ENCODE measurements around the gene GLYAT. TPM values are rescaled to one million over a fixed set of nuclear protein-coding genes. Genes with fewer than 3 reads are reported as not detected.
"Not testable (repeated sequence)": the region's sequence is repeated elsewhere in the genome, so short reads cannot be mapped to it uniquely, and the experiment has no call there.

Gene GLYAT
- total RNA-seq, 1 donor from 2014 or later: not detected

GRCh38 chr11:58677536-58677935 lies 54.2 kb downstream of the GLYAT start:
- DNase-seq: peak; percentile 21
- intact Hi-C loops (cut with micrococcal nuclease): loop anchor here (5.0 kb wide), 1 partner anchor 380 kb away; no protein-coding TSS in a partner anchor
- peaks cover 11% of the 10 kb centered on the region for H3K27me3 Mint-ChIP-seq
- not testable (repeated sequence) for H3K27ac Mint-ChIP-seq; H3K9me3 Mint-ChIP-seq; H3K36me3 Mint-ChIP-seq (ENCODE audit: low read depth); H3K4me3 Mint-ChIP-seq; H3K4me1 Mint-ChIP-seq

GRCh38 chr11:58676563-58677135 lies 55.1 kb downstream of the GLYAT start:
- H3K9me3 Mint-ChIP-seq: no peaks in the 10 kb centered on the region
- H3K27ac Mint-ChIP-seq: no peak overlapping the region
- H3K4me3 Mint-ChIP-seq: no peak overlapping the region
- intact Hi-C loops (cut with micrococcal nuclease): loop anchor here (5.0 kb wide), 1 partner anchor 381 kb away; no protein-coding TSS in a partner anchor
- H3K36me3 Mint-ChIP-seq (ENCODE audit: low read depth): no peaks in the 10 kb centered on the region
- peak; percentile 21 for DNase-seq
- peaks cover 9% of the 10 kb centered on the region for H3K27me3 Mint-ChIP-seq
- H3K4me1 Mint-ChIP-seq: no peaks in the 10 kb centered on the region

- intact Hi-C loops (cut with micrococcal nuclease): loop anchor here (2.0 to 5.0 kb wide), 4 partner anchors 21 to 382 kb away; no protein-coding TSS in a partner anchor
- Mint-ChIP-seq H3K4me1 (no peaks in the 10 kb centered on the region), H3K9me3 (no peaks in the 10 kb centered on the region), H3K27me3 (peaks cover 7% of the 10 kb centered on the region), H3K4me3 (no peak overlapping the region), H3K27ac (no peak overlapping the region), H3K36me3 (ENCODE audit: low read depth) (no peaks in the 10 kb centered on the region)
- peak; percentile 91 for DNase-seq
Measured at GRCh38 chr11:58675334-58676155, 56.2 kb downstream of the GLYAT start.

GRCh38 chr11:58674609-58675008 lies 57.1 kb downstream of the GLYAT start:
- H3K27ac Mint-ChIP-seq: no peak overlapping the region
- H3K4me1 Mint-ChIP-seq: no peaks in the 10 kb centered on the region
- H3K36me3 Mint-ChIP-seq (ENCODE audit: low read depth): no peaks in the 10 kb centered on the region
- no peak overlapping the region for H3K4me3 Mint-ChIP-seq
- no peak for DNase-seq
- H3K9me3 Mint-ChIP-seq: no peaks in the 10 kb centered on the region
- intact Hi-C loops (cut with micrococcal nuclease): loop anchor here (2.0 to 5.0 kb wide), 4 partner anchors 20 to 383 kb away; no protein-coding TSS in a partner anchor
- H3K27me3 Mint-ChIP-seq: peaks cover 7% of the 10 kb centered on the region

GRCh38 chr11:58671983-58672633 lies 59.6 kb downstream of the GLYAT start:
- Mint-ChIP-seq H3K27ac (no peak overlapping the region), H3K4me3 (no peak overlapping the region), H3K36me3 (ENCODE audit: low read depth) (no peaks in the 10 kb centered on the region), H3K4me1 (no peaks in the 10 kb centered on the region), H3K27me3 (no peaks in the 10 kb centered on the region), H3K9me3 (no peaks in the 10 kb centered on the region)
- no peak for DNase-seq
- intact Hi-C loops (cut with micrococcal nuclease): no loop called here

- Mint-ChIP-seq H3K9me3 (no peaks in the 10 kb centered on the region), H3K4me1 (peaks cover 3% of the 10 kb centered on the region), H3K36me3 (ENCODE audit: low read depth) (no peaks in the 10 kb centered on the region), H3K27ac (no peak overlapping the region), H3K4me3 (no peak overlapping the region), H3K27me3 (no peaks in the 10 kb centered on the region)
- peak; percentile 51 for DNase-seq
- intact Hi-C loops (cut with micrococcal nuclease): loop anchor here (10.0 kb wide), 1 partner anchor 395 kb away; no protein-coding TSS in a partner anchor
Measured at GRCh38 chr11:58659910-58660570, 71.7 kb downstream of the GLYAT start.

GRCh38 chr11:58659404-58659803 lies 72.3 kb downstream of the GLYAT start:
- Mint-ChIP-seq H3K27me3 (no peaks in the 10 kb centered on the region), H3K36me3 (ENCODE audit: low read depth) (no peaks in the 10 kb centered on the region), H3K4me1 (peaks cover 5% of the 10 kb centered on the region), H3K27ac (no peak overlapping the region), H3K9me3 (no peaks in the 10 kb centered on the region), H3K4me3 (no peak overlapping the region)
- intact Hi-C loops (cut with micrococcal nuclease): loop anchor here (10.0 kb wide), 1 partner anchor 395 kb away; no protein-coding TSS in a partner anchor
- peak; percentile 37 for DNase-seq

Other genes with a start within 250 kb of the GLYAT start
- gene OR5B21, start 223.8 kb downstream of the GLYAT start, total RNA-seq: not detected in 2 replicates
- gene LPXN, start 156.1 kb downstream of the GLYAT start, total RNA-seq: 86.3 and 86.7 TPM in 2 replicates
- 57.4 and 58.3 TPM in 2 replicates for gene ZFP91, start 152.9 kb downstream of the GLYAT start, total RNA-seq
- 3.4 and 3.9 TPM in 2 replicates for gene CNTF, start 109.3 kb downstream of the GLYAT start, total RNA-seq
- gene GLYATL2, start 112.8 kb upstream of the GLYAT start, total RNA-seq: not detected in 2 replicates
- not detected in 2 replicates for gene GLYATL1, start 207.5 kb upstream of the GLYAT start, total RNA-seq